ENCODE data around the gene LONP2.

Gene LONP2

DNA sequence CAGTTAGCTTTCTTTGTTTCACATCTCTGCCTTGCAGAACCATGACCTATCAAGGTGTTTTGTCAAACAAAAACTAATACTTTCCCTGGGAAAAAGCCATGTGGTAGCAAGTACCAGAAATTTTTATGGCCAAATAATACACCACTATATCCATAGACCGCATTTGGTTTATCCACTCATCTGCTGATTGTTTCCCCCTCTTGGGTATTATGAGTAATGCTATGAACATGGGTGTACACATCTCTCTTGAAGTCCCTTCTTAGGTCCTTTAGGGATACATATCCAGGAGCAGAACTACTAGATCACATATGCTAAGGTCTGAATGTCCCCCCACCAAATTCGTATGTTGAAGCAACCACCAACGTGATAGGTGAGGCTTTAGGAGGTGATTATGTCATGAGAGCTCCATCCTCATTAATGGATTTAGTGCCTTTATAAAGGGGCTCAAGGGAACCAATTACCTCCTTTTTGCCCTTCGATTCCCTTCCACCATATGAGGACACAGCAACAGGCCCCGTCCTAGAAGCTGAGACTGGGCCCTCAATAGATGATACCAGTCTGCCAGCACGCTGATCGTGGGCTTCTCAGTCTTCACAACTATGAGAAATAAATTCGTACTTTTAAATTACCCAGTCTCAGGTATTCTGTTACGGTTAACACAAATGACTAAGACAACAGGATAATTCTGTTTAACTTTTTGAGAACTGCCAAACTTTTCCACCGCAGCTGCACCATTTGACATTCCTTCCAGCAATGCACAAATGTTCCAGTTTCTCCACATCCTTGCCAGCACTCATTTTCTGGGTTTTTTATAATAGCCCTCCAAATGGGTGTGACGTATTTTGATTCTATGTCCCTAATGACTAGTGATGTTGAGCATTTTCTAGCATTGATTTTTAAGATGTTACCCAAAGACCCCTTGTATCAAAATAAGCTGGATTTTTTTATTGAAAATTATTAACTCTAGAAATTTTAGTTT, 111.1 kb downstream of the LONP2 start:
- H4K20me1 ChIP-seq (ENCODE audit: low read depth, low read length): 0 out of 2 replicates have a peak, but pooled peaks cover 3% of the 10 kb centered on the region

DNA sequence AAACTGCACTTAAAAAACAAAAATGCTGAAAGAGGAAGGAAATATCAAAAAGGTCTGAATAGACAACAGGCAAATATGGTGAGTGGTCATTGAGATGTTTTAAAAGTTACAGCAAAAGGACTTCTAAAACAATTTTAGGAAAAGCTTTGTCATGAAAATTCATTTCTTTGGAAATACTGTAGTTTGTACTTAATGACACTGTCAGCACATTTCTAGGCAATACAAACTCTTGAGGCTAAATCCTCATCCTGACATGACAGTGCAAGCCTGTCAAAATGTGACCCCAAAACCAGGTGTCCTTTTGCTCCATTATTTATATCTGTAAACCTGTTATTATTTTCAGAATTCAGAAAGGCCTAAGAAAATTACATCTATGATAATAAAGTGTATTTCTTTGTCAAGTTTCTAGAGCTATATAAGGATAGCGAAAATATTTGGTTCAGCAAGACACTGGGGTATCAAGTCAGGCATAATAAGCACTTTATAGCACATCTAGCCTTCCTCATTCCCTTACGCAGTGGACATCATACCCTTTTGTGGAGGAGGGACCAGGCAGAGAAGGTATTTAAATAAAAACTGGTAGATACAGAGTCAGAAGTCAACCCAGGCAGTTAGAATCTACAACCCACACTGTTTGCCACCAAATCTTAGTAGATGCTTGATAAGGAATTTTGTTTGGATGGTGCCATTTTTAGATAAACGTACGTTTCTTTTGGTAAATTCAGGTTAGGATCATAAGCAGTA, 112.7 kb downstream of the LONP2 start:
- Histone ChIP-seq H3K4me2 (ENCODE audit: low read depth, low read length, poor library complexity, severe bottlenecking) (no peak overlapping the region), H3F3A (ENCODE audit: insufficient read depth) (peaks cover 5% of the 10 kb centered on the region; the same call in 1 of the 2 replicates), H3K27me3 (ENCODE audit: low read length) (no peaks in the 10 kb centered on the region), H3K9me3 (ENCODE audit: insufficient read depth, low read length) (no peaks in the 10 kb centered on the region), H2AFZ (ENCODE audit: low read depth, low read length, severe bottlenecking) (no peak overlapping the region), H3K27ac (ENCODE audit: low read depth, low read length) (no peak overlapping the region), H3K4me3 (ENCODE audit: insufficient read depth, low read length, poor library complexity, severe bottlenecking) (no peak overlapping the region), H3K36me3 (ENCODE audit: low read length) (peaks cover 3% of the 10 kb centered on the region; the same call in 1 of the 2 replicates), H4K20me1 (ENCODE audit: low read depth, low read length) (0 out of 2 replicates have a peak, but pooled peaks cover 3% of the 10 kb centered on the region), H3K9me2 (replicated peaks; ENCODE audit: insufficient read depth, low read length) (no peaks in the 10 kb centered on the region), H3K9ac (ENCODE audit: low read length) (no peak overlapping the region), H3K79me2 (ENCODE audit: insufficient read depth, low read length) (peaks cover 43% of the 10 kb centered on the region)
- TF ChIP-seq, protein P1, sequence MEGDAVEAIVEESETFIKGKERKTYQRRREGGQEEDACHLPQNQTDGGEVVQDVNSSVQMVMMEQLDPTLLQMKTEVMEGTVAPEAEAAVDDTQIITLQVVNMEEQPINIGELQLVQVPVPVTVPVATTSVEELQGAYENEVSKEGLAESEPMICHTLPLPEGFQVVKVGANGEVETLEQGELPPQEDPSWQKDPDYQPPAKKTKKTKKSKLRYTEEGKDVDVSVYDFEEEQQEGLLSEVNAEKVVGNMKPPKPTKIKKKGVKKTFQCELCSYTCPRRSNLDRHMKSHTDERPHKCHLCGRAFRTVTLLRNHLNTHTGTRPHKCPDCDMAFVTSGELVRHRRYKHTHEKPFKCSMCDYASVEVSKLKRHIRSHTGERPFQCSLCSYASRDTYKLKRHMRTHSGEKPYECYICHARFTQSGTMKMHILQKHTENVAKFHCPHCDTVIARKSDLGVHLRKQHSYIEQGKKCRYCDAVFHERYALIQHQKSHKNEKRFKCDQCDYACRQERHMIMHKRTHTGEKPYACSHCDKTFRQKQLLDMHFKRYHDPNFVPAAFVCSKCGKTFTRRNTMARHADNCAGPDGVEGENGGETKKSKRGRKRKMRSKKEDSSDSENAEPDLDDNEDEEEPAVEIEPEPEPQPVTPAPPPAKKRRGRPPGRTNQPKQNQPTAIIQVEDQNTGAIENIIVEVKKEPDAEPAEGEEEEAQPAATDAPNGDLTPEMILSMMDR (IDR thresholded peaks at IDR 0.05; ENCODE audit: insufficient read depth, low read length, poor library complexity, severe bottlenecking): no peak
- no peak for TF ChIP-seq EZH2phosphoT487 (conservative IDR thresholded peaks at IDR 0.05; ENCODE audit: low read length)

More for the DNA sequence above, 111.1 kb downstream of the LONP2 start:
- Histone ChIP-seq H3K4me3 (ENCODE audit: insufficient read depth, low read length, poor library complexity, severe bottlenecking) (no peak overlapping the region), H3K4me2 (ENCODE audit: low read depth, low read length, poor library complexity, severe bottlenecking) (no peak overlapping the region), H3K36me3 (ENCODE audit: low read length) (no peaks in the 10 kb centered on the region; the same call in 1 of the 2 replicates), H3K9me3 (ENCODE audit: insufficient read depth, low read length) (no peaks in the 10 kb centered on the region), H2AFZ (ENCODE audit: low read depth, low read length, severe bottlenecking) (no peak overlapping the region), H3F3A (ENCODE audit: insufficient read depth) (no peaks in the 10 kb centered on the region), H3K9ac (ENCODE audit: low read length) (no peak overlapping the region), H3K79me2 (ENCODE audit: insufficient read depth, low read length) (peaks cover 27% of the 10 kb centered on the region), H3K27me3 (ENCODE audit: low read length) (no peaks in the 10 kb centered on the region), H3K9me2 (replicated peaks; ENCODE audit: insufficient read depth, low read length) (no peaks in the 10 kb centered on the region), H3K27ac (ENCODE audit: low read depth, low read length) (no peak overlapping the region)
- TF ChIP-seq, protein P1 (IDR thresholded peaks at IDR 0.05; ENCODE audit: insufficient read depth, low read length, poor library complexity, severe bottlenecking): no peak
- TF ChIP-seq EZH2phosphoT487 (conservative IDR thresholded peaks at IDR 0.05; ENCODE audit: low read length): no peak

- Histone ChIP-seq H3K4me3 (ENCODE audit: insufficient read depth, low read length, poor library complexity, severe bottlenecking) (no peak overlapping the region), H3K4me2 (ENCODE audit: low read depth, low read length, poor library complexity, severe bottlenecking) (no peak overlapping the region), H3K36me3 (ENCODE audit: low read length) (peaks cover 3% of the 10 kb centered on the region; the same call in 1 of the 2 replicates)
These were observed 114.3 kb downstream of the LONP2 start for GRCh38 chr16:48358419-48358818.

More at GRCh38 chr16:48358419-48358818, 114.3 kb downstream of the LONP2 start:
- TF ChIP-seq, protein P1 (IDR thresholded peaks at IDR 0.05; ENCODE audit: insufficient read depth, low read length, poor library complexity, severe bottlenecking): no peak
- TF ChIP-seq EZH2phosphoT487 (conservative IDR thresholded peaks at IDR 0.05; ENCODE audit: low read length): no peak
- Histone ChIP-seq H3K27me3 (ENCODE audit: low read length) (no peaks in the 10 kb centered on the region), H2AFZ (ENCODE audit: low read depth, low read length, severe bottlenecking) (no peak overlapping the region), H3K9ac (ENCODE audit: low read length) (no peak overlapping the region), H4K20me1 (ENCODE audit: low read depth, low read length) (0 out of 2 replicates have a peak, but pooled peaks cover 3% of the 10 kb centered on the region), H3K9me2 (replicated peaks; ENCODE audit: insufficient read depth, low read length) (no peaks in the 10 kb centered on the region), H3K9me3 (ENCODE audit: insufficient read depth, low read length) (no peaks in the 10 kb centered on the region), H3K79me2 (ENCODE audit: insufficient read depth, low read length) (peaks cover 59% of the 10 kb centered on the region), H3F3A (ENCODE audit: insufficient read depth) (peaks cover 5% of the 10 kb centered on the region; the same call in 1 of the 2 replicates), H3K27ac (ENCODE audit: low read depth, low read length) (no peak overlapping the region)

Data from SU-DHL-6 (cell line).